Measurements from ENCODE around the gene EPHA7.

EPHA7 gene

GRCh38 chr6:93343476-93343875 is 75.9 kb downstream of the EPHA7 start:
- no peak overlapping the region for H3K4me3 ChIP-seq (ENCODE audit: low read length)
- no peaks in the 10 kb centered on the region for H3K9me2 ChIP-seq (replicated peaks; ENCODE audit: control insufficient read depth, low read length)
- H3K27me3 ChIP-seq (ENCODE audit: control insufficient read depth, low read length), result no peaks in the 10 kb centered on the region
- H3F3A ChIP-seq (ENCODE audit: control insufficient read depth, insufficient read depth), result no peaks in the 10 kb centered on the region
- no peak overlapping the region for H3K4me2 ChIP-seq (ENCODE audit: low read length)
- H3K27ac ChIP-seq (ENCODE audit: low read depth, low read length), result no peak overlapping the region
- TF ChIP-seq EZH2phosphoT487 (IDR thresholded peaks at IDR 0.05; ENCODE audit: borderline replicate concordance, low read length) (no peak), CTCF (IDR thresholded peaks at IDR 0.05; ENCODE audit: low read depth, low read length, poor library complexity, severe bottlenecking) (no peak)
- no peaks in the 10 kb centered on the region for H4K20me1 ChIP-seq (ENCODE audit: control insufficient read depth, insufficient read depth, low read depth, low read length)
- no peaks in the 10 kb centered on the region for H3K4me1 ChIP-seq (ENCODE audit: control insufficient read depth, low read length)
- no peaks in the 10 kb centered on the region for H3K36me3 ChIP-seq (ENCODE audit: control insufficient read depth, low read length)
- H3K9me3 ChIP-seq (ENCODE audit: control insufficient read depth, insufficient read depth, low read length), result no peaks in the 10 kb centered on the region
- no peaks in the 10 kb centered on the region for H3K79me2 ChIP-seq (ENCODE audit: control insufficient read depth, low read length)

- H3K9me2 ChIP-seq (replicated peaks; ENCODE audit: control insufficient read depth, low read length), result no peaks in the 10 kb centered on the region
- H3K27me3 ChIP-seq (ENCODE audit: control insufficient read depth, low read length), result no peaks in the 10 kb centered on the region
- no peaks in the 10 kb centered on the region for H3K4me1 ChIP-seq (ENCODE audit: control insufficient read depth, low read length)
- no peak for TF ChIP-seq CTCF (IDR thresholded peaks at IDR 0.05; ENCODE audit: low read depth, low read length, poor library complexity, severe bottlenecking)
- TF ChIP-seq EZH2phosphoT487 (IDR thresholded peaks at IDR 0.05; ENCODE audit: borderline replicate concordance, low read length), result no peak
- H3K27ac ChIP-seq (ENCODE audit: low read depth, low read length), result no peak overlapping the region
- H4K20me1 ChIP-seq (ENCODE audit: control insufficient read depth, insufficient read depth, low read depth, low read length), result no peaks in the 10 kb centered on the region
- no peaks in the 10 kb centered on the region for H3F3A ChIP-seq (ENCODE audit: control insufficient read depth, insufficient read depth)
- no peaks in the 10 kb centered on the region for H3K36me3 ChIP-seq (ENCODE audit: control insufficient read depth, low read length)
- no peaks in the 10 kb centered on the region for H3K9me3 ChIP-seq (ENCODE audit: control insufficient read depth, insufficient read depth, low read length)
- H3K4me2 ChIP-seq (ENCODE audit: low read length), result no peak overlapping the region
- no peaks in the 10 kb centered on the region for H3K79me2 ChIP-seq (ENCODE audit: control insufficient read depth, low read length)
- H3K4me3 ChIP-seq (ENCODE audit: low read length), result no peak overlapping the region
These were observed 77.3 kb downstream of the EPHA7 start for GRCh38 chr6:93341900-93342613.

- no peaks in the 10 kb centered on the region for H3K36me3 ChIP-seq (ENCODE audit: control insufficient read depth, low read length)
- no peak overlapping the region for H3K4me3 ChIP-seq (ENCODE audit: low read length)
- H4K20me1 ChIP-seq (ENCODE audit: control insufficient read depth, insufficient read depth, low read depth, low read length), result no peaks in the 10 kb centered on the region
- H3K79me2 ChIP-seq (ENCODE audit: control insufficient read depth, low read length), result no peaks in the 10 kb centered on the region
- H3F3A ChIP-seq (ENCODE audit: control insufficient read depth, insufficient read depth), result no peaks in the 10 kb centered on the region
- H3K9me3 ChIP-seq (ENCODE audit: control insufficient read depth, insufficient read depth, low read length), result no peaks in the 10 kb centered on the region
- TF ChIP-seq EZH2phosphoT487 (IDR thresholded peaks at IDR 0.05; ENCODE audit: borderline replicate concordance, low read length) (no peak), CTCF (IDR thresholded peaks at IDR 0.05; ENCODE audit: low read depth, low read length, poor library complexity, severe bottlenecking) (no peak)
- H3K4me1 ChIP-seq (ENCODE audit: control insufficient read depth, low read length), result no peaks in the 10 kb centered on the region
- no peak overlapping the region for H3K4me2 ChIP-seq (ENCODE audit: low read length)
- H3K27me3 ChIP-seq (ENCODE audit: control insufficient read depth, low read length), result no peaks in the 10 kb centered on the region
- H3K27ac ChIP-seq (ENCODE audit: low read depth, low read length), result no peak overlapping the region
- no peaks in the 10 kb centered on the region for H3K9me2 ChIP-seq (replicated peaks; ENCODE audit: control insufficient read depth, low read length)
These were observed 81.5 kb downstream of the EPHA7 start for GRCh38 chr6:93337772-93338394.

All from DOHH2 (cell line).